Renal pelvis (tissue), 12 donors: ENCODE data around the gene CCT2. TPM values are rescaled to one million over a fixed set of nuclear protein-coding genes. Genes with fewer than 3 reads are reported as not detected.

ENCODE experiments used
- DNase-seq: peaks from one replicate; pipeline ENCODE4 v3.0.0-alpha.2; 2013
- long read RNA-seq, 16 experiments: transcript quantifications; one replicate each; lab custom pipeline, GENCODE V29; 2026
- polyA plus RNA-seq, 3 donors: library from polyadenylated mRNA; unstranded; fragments of 120-200 nt; gene quantifications; one replicate each; pipeline ENCODE4 v1.2.1, GENCODE V29; 2013; ENCODE audit not compliant: insufficient read length in 3 of 3

CCT2 gene
- 100 to 1,000 TPM; 251 to 277 (median 253) TPM for polyA plus RNA-seq
- long read RNA-seq, donor 1, transcript CCT2-201 (16 exons, 2,041 nt), result major isoform, 47 of 116 reads
- long read RNA-seq, donor 1, transcript CCT2-211 (2 exons, 567 nt), result minor isoform, 11 of 116 reads
- long read RNA-seq, donor 1, partial matches to known transcripts, result 55 of 116 reads
- long read RNA-seq, donor 1, other reads (novel, unspliced or antisense), result 0 of 116 reads
- long read RNA-seq, donor 2, transcript CCT2-211 (2 exons, 567 nt), result minor isoform, 10 of 147 reads
- long read RNA-seq, donor 2, transcript CCT2-201 (16 exons, 2,041 nt), result major isoform, 66 of 147 reads
- long read RNA-seq, donor 2, partial matches to known transcripts, result 62 of 147 reads
- long read RNA-seq, donor 2, other reads (novel, unspliced or antisense), result 0 of 147 reads
- long read RNA-seq, donor 3, transcript CCT2-211 (2 exons, 567 nt), result minor isoform, 11 of 152 reads
- long read RNA-seq, donor 3, transcript CCT2-201 (16 exons, 2,041 nt), result major isoform, 50 of 152 reads
- long read RNA-seq, donor 3, partial matches to known transcripts, result 80 of 152 reads
- long read RNA-seq, donor 3, other reads (novel, unspliced or antisense), result 0 of 152 reads
- long read RNA-seq, donor 4, transcript CCT2-211 (2 exons, 567 nt), result minor isoform, 17 of 134 reads
- long read RNA-seq, donor 4, transcript CCT2-201 (16 exons, 2,041 nt), result major isoform, 48 of 134 reads
- long read RNA-seq, donor 4, partial matches to known transcripts, result 66 of 134 reads
- long read RNA-seq, donor 4, other reads (novel, unspliced or antisense), result 0 of 134 reads
- long read RNA-seq, donor 5, transcript CCT2-201 (16 exons, 2,041 nt), result major isoform, 20 of 63 reads
- long read RNA-seq, donor 5, partial matches to known transcripts, result 35 of 63 reads
- long read RNA-seq, donor 5, other reads (novel, unspliced or antisense), result 0 of 63 reads
- long read RNA-seq, donor 6, transcript CCT2-201 (16 exons, 2,041 nt), result major isoform, 27 of 103 reads
- long read RNA-seq, donor 6, transcript CCT2-211 (2 exons, 567 nt), result minor isoform, 9 of 103 reads
- long read RNA-seq, donor 6, partial matches to known transcripts, result 62 of 103 reads
- long read RNA-seq, donor 6, other reads (novel, unspliced or antisense), result 0 of 103 reads
- long read RNA-seq, donor 7, transcript CCT2-211 (2 exons, 567 nt), result minor isoform, 22 of 142 reads
- long read RNA-seq, donor 7, transcript CCT2-201 (16 exons, 2,041 nt), result major isoform, 44 of 142 reads
- long read RNA-seq, donor 7, partial matches to known transcripts, result 69 of 142 reads
- long read RNA-seq, donor 7, other reads (novel, unspliced or antisense), result 0 of 142 reads
- long read RNA-seq, donor 8, transcript CCT2-211 (2 exons, 567 nt), result minor isoform, 7 of 39 reads
- long read RNA-seq, donor 8, transcript CCT2-201 (16 exons, 2,041 nt), result major isoform, 13 of 39 reads
- long read RNA-seq, donor 8, partial matches to known transcripts, result 15 of 39 reads
- long read RNA-seq, donor 8, other reads (novel, unspliced or antisense), result 0 of 39 reads
- long read RNA-seq, donor 9, transcript CCT2-201 (16 exons, 2,041 nt), result major isoform, 52 of 150 reads
- long read RNA-seq, donor 9, transcript CCT2-211 (2 exons, 567 nt), result minor isoform, 15 of 150 reads
- long read RNA-seq, donor 9, partial matches to known transcripts, result 77 of 150 reads
- long read RNA-seq, donor 9, other reads (novel, unspliced or antisense), result 0 of 150 reads
- long read RNA-seq, donor 10, transcript CCT2-201 (16 exons, 2,041 nt), result major isoform, 38 of 161 reads
- long read RNA-seq, donor 10, transcript CCT2-209 (4 exons, 481 nt), result minor isoform, 5 of 161 reads
- long read RNA-seq, donor 10, transcript CCT2-212 (7 exons, 776 nt), result minor isoform, 6 of 161 reads
- long read RNA-seq, donor 10, transcript CCT2-211 (2 exons, 567 nt), result minor isoform, 17 of 161 reads
- long read RNA-seq, donor 10, partial matches to known transcripts, result 90 of 161 reads
- long read RNA-seq, donor 10, other reads (novel, unspliced or antisense), result 0 of 161 reads
- long read RNA-seq, donor 11, transcript CCT2-201 (16 exons, 2,041 nt), result major isoform, 20 of 72 reads
- long read RNA-seq, donor 11, transcript CCT2-211 (2 exons, 567 nt), result minor isoform, 10 of 72 reads
- long read RNA-seq, donor 11, partial matches to known transcripts, result 37 of 72 reads
- long read RNA-seq, donor 11, other reads (novel, unspliced or antisense), result 0 of 72 reads
- long read RNA-seq, donor 12, transcript CCT2-201 (16 exons, 2,041 nt), result major isoform, 58 of 155 reads
- long read RNA-seq, donor 12, transcript CCT2-211 (2 exons, 567 nt), result minor isoform, 16 of 155 reads
- long read RNA-seq, donor 12, partial matches to known transcripts, result 72 of 155 reads
- long read RNA-seq, donor 12, other reads (novel, unspliced or antisense), result 0 of 155 reads
- long read RNA-seq, donor 13, transcript CCT2-201 (16 exons, 2,041 nt), result major isoform, 13 of 66 reads
- long read RNA-seq, donor 13, transcript CCT2-211 (2 exons, 567 nt), result minor isoform, 11 of 66 reads
- long read RNA-seq, donor 13, partial matches to known transcripts, result 33 of 66 reads
- long read RNA-seq, donor 13, other reads (novel, unspliced or antisense), result 0 of 66 reads
- long read RNA-seq, donor 14, result 0 reads
- long read RNA-seq, donor 15, transcript CCT2-201 (16 exons, 2,041 nt), result major isoform, 38 of 123 reads
- long read RNA-seq, donor 15, partial matches to known transcripts, result 71 of 123 reads
- long read RNA-seq, donor 15, other reads (novel, unspliced or antisense), result 0 of 123 reads
- long read RNA-seq, donor 16, transcript CCT2-211 (2 exons, 567 nt), result minor isoform, 15 of 146 reads
- long read RNA-seq, donor 16, transcript CCT2-201 (16 exons, 2,041 nt), result major isoform, 53 of 146 reads
- long read RNA-seq, donor 16, partial matches to known transcripts, result 75 of 146 reads
- long read RNA-seq, donor 16, other reads (novel, unspliced or antisense), result 0 of 146 reads

DNA sequence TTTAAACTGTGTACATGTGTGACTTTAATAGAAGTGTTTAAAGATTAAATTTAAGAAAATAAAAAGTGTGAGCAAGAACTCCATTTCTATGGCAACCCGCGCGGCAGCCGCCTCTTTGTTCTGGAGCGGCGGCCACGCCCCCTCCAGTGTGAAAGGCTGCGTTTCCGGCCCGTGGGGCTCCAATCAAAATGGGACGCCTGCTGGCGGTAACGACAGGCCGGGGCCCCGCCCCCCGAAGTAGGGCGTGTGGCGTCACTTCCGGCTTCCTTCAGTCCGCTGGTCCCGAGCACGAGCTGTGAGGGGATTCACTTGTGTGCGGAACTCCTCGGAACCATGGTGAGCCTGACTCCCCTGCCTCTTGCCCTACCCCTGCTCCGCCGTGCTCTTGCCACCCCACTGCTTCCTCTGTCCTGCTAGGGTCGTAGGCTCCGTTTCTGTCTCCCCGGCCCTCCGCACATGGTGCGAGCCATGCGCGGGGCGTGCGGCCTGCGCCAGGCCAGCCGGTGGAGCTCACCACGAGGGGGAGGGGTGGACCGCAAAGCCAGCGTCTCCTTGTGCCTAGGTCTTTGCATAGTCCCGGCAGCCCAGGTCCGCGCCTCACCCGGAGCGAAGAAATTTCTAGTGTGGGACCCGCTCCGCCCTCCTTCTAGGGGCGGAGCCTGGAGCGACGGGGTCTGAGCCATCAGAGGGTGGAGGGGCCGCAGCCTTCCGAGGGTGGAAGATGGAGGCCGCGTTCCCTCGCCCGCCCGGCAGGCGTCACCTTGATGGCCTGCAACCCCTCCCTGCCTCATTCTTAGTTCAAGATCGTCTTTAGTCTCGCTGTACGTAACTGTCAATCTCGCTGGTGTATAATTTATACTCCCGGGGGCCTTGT lies at the start of gene CCT2:
TSS of gene CCT2 (plus strand) at position 271 of the 874 bp plus-strand sequence. CDS start at position 334, 63 bp downstream.
- DNase-seq, result peak; percentile 95

GRCh38 chr12:69540987-69541386 lies 44.3 kb upstream of the CCT2 start:
- DNase-seq, result no peak

- DNase-seq, result no peak
Observed at GRCh38 chr12:69544087-69544486, 41.2 kb upstream of the CCT2 start.

DNA sequence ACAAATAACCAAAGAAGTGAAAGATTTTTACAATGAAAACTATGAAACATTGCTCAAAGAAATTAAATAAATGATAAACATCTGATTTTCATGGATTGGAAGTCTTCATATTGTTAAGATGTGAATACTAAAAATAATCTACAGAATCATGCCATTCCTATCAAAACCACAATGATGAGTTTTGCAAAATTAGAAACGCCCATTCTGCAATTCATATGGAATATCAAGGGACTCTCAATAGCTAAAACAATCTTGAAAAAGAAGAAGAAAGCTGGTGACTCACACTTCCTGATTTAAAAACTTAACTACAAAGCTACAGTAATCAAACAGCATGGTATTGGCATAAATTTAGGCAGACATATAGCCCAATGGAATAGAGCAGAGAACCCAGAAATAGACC lies 40.2 kb upstream of the CCT2 start:
- no peak for DNase-seq

DNA sequence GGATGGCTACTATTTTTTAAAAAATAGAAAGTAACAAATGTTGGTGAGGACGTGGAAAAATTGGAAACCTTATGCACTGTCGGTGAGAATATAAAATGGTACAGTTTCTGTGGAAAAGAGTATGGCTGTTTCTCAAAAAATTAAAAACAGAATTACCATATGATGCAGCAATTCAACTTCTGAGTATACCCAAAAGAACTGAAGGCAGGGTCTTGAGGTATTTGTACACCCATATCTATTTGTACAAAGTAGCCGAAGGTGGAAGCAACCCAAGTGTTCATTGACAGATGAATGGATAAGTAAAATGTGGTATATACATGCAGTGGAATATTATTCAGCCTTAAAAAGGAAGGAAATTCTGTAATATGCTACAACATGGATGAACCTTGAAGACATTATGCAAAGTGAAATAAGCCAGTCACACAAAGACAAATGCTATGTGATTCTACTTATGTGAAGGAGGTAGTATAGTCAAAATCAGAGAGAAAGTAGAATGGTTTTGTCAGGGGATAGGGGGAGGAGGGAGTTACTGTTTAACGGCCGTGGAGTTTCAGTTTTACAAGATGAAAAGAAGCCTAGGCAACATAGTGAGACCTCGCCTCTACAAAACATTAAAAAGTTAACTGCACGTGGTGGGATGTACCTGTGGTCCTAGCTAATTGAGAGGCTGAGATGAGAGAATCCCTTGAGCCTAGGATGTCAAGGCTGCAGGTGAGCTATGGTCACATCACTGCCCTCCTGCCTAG lies 38.4 kb upstream of the CCT2 start:
- DNase-seq, result no peak

DNA sequence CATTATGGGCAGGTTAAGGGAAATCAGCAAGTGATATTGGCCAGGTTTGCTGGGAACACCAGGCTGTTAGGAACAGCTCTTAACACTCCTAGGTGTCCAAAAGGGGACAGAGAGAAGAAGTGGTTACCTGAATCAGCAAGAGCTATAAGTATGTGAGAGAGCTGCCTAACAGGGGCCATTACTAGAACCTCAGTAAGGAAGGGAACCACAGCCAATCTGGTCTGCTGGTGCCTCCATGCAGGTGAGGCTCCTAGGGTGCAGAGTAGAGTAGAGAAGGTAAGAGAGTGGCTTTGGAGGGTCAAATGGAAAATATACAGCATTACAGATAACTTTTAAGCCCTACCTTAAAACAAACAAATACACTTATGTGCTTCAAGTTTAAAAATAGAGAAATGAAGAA lies 36.6 kb upstream of the CCT2 start:
- DNase-seq, result no peak

DNA sequence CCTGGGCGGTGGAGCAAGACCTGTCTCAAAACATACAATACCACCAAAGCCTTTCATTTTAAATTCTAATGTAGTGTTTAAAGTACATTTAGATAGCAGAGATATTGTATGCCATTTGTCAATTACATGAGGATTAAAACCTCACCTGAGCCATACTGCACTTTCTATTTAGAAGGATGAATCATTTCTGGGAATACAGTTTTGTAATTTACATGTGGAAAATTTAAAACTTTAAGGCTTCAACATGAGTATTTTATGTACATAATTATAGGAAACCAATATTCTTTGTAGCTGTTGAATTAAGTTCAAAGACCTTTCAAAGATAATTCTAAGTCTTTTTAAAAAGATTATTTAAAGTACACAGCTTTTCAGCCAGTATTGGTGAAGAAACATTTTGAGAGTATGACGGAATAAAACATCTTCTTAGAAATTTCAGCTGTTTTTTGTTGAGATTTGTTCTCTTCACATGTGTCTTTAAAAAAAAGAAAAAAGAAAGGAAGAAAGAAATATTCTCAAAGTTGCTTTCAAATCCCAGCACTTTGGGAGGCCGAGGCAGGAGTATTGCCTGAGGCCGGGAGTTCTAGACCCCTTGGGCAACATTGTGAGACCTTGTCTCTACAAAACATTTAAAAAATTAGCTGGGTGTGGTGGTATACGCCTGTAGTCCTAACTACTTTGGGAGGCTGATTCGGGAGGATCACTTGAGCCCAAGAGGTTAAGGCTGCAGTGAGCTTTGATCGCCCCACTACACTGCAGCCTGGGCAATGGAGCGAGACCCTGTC lies 34.5 kb upstream of the CCT2 start:
- DNase-seq, result no peak

- DNase-seq, result peak; percentile 40
Observed at GRCh38 chr12:69553628-69554248, 31.5 kb upstream of the CCT2 start.

DNA sequence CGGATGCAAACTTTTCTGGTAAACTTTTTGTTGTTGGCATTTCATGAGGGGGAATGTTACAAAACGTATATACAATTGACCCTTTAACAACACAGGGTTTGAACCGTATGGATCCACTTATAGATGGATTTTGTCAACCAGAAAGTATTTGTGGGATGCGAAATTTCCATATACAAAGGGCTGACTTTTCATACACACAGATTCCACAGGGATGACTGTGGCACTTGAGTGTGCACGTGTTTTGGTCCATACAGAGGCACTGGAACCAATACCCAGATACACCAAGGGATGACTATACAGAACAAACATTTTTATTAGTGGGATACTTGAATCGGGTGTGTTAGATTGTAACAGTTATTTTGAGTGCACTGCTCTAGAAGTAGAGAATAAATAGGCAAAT lies 29.8 kb upstream of the CCT2 start:
- DNase-seq, result no peak

DNA sequence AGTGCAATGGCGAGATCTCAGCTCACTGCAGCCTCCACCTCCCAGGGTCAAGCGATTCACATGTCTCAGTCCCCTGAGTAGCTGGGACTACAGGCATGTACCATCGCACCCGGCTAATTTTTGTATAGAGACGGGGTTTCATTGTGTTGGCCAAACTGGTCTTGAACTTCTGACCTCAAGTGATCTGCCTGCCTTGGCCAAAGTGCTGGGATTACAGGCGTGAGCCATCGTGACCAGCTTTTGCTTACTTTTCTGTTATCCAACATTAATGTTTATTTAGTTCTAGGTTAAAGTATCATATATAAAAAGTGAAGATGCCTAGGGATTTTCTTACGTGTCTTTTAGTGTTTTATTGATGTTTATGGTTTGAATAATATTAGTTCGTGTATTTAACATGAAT lies 28.9 kb upstream of the CCT2 start:
- no peak for DNase-seq

- DNase-seq, result no peak
Observed at GRCh38 chr12:69563166-69563762, 22.0 kb upstream of the CCT2 start.

DNA sequence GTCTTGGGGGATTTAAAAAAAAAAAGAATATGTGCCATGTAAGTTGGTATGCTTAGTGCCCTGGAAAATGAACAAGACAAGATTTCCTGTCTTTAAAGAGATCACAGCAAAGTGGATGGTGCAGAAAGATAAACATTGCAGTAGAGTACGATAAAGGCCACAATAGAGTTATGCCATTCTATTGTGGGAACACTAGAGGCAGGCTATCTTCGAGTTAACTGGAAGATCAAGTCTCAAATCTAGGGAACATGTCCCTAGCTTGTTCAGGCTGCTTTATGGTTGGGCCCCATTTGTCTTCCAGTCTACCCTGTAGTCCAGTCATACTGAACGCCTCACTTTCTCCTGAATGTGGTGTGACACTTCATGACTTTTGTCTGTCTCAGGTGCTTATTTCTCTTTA lies 18.7 kb upstream of the CCT2 start:
- DNase-seq, result no peak

- DNase-seq, result no peak
Observed at GRCh38 chr12:69569236-69569635, 16.0 kb upstream of the CCT2 start.

DNA sequence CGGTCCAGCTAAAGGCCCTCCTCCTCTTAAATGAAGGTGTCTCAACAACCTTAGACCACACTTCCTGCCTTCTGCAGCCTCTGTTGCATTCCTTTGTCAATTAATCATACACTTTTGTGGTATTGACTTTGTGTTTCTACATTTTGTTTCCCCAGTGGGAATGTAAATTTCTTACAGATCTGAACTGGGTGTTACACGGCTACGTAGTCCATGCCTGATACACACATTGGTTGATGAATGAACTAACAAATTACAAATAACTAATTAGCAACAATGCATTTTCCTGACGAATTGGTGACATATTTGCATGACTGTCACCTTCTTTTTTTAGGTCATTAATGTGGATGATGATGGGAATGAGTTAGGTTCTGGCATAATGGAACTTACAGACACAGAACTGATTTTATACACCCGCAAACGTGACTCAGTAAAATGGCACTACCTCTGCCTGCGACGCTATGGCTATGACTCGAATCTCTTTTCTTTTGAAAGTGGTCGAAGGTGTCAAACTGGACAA lies 15.2 kb upstream of the CCT2 start:
- DNase-seq, result no peak
